ENCODE measurements around the gene CCDC68.
"Not testable (repeated sequence)": the region's sequence is repeated elsewhere in the genome, so short reads cannot be mapped to it uniquely, and the experiment has no call there.

The CCDC68 gene

GRCh38 chr18:54878159-54878622 is 81.1 kb downstream of the CCDC68 start:
- no peak for DNase-seq (ENCODE audit: low spot score)

GRCh38 chr18:54877076-54877475 is 82.2 kb downstream of the CCDC68 start:
- DNase-seq (ENCODE audit: low spot score): no peak

- DNase-seq (ENCODE audit: low spot score): no peak
Measured at GRCh38 chr18:54875063-54875462, 84.2 kb downstream of the CCDC68 start.

GRCh38 chr18:54873884-54874255 is 85.4 kb downstream of the CCDC68 start:
- no peak for DNase-seq (ENCODE audit: low spot score)

GRCh38 chr18:54872681-54873080 is 86.6 kb downstream of the CCDC68 start:
- no peak for DNase-seq (ENCODE audit: low spot score)

- no peak for DNase-seq (ENCODE audit: low spot score)
Measured at GRCh38 chr18:54871231-54871630, 88.0 kb downstream of the CCDC68 start.

- DNase-seq (ENCODE audit: low spot score): no peak
Measured at GRCh38 chr18:54867131-54867530, 92.1 kb downstream of the CCDC68 start.

- no peak for DNase-seq (ENCODE audit: low spot score)
Measured at GRCh38 chr18:54860941-54861340, 98.3 kb downstream of the CCDC68 start.

GRCh38 chr18:54859667-54860421 is 99.4 kb downstream of the CCDC68 start:
- no peak for DNase-seq (ENCODE audit: low spot score)

- no peak for DNase-seq (ENCODE audit: low spot score)
Measured at GRCh38 chr18:54857499-54857898, 101.8 kb downstream of the CCDC68 start.

- no peak for DNase-seq (ENCODE audit: low spot score)
Measured at GRCh38 chr18:54856105-54856646, 103.1 kb downstream of the CCDC68 start.

GRCh38 chr18:54855050-54855449 is 104.2 kb downstream of the CCDC68 start:
- not testable (repeated sequence) for DNase-seq (ENCODE audit: low spot score)

GRCh38 chr18:54852780-54853675 is 106.2 kb downstream of the CCDC68 start:
- DNase-seq (ENCODE audit: low spot score): no peak

All from SK-N-DZ (cell line).